CD1c-positive myeloid dendritic cell (primary cell): Measurements from ENCODE around the gene SLC23A2.
"Not testable (repeated sequence)": the region's sequence is repeated elsewhere in the genome, so short reads cannot be mapped to it uniquely, and the experiment has no call there.

Experiments used
- DNase-seq: peaks from one replicate; pipeline ENCODE4 v3.0.0-alpha.2; 2016; ENCODE audit errors: extremely low spot score

SLC23A2 gene

GRCh38 chr20:5001174-5002076, at the start of gene SLC23A2:
Gene SLC23A2, minus strand, starts transcription at chr20:5001510. Its CDS starts 68,948 bp downstream, at chr20:4932562.
- DNase-seq, result peak; percentile 65

DNA sequence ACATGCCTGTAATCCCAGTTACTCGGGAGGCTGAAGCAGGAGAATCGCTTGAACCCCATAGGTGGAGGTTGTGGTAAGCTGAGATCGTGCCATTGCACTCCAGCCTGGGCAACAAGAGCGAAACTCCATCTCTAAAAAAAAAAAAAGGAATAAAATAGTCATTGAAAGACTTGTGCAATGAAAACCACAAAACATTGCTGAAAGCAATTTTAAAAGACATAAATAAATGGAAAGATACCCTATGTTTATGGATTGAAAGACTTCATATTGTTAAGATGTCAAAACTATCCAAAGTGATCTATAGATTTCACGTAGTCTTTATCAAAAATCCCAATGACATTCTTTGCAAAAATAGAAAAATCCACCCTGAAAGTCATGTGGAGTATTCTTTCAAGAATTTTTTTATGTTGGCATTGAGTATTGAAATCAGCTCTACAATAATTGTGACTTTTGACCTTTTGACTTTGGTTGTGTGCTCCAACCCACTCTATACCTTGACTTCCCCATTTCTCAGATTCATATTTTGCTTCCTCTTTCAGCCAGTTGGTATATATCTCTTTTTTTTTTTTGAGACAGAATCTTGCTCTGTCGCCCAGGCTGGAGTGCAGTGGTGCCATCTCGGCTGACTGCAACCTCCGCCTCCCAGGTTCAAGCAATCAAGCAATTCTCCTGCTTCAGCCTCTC, 45.5 kb upstream of the SLC23A2 start:
- DNase-seq, result peak; percentile 84

GRCh38 chr20:5045906-5046305, 44.6 kb upstream of the SLC23A2 start:
- peak; percentile 26 for DNase-seq

- no peak for DNase-seq
Measured at GRCh38 chr20:5044075-5044620, 42.8 kb upstream of the SLC23A2 start.

DNA sequence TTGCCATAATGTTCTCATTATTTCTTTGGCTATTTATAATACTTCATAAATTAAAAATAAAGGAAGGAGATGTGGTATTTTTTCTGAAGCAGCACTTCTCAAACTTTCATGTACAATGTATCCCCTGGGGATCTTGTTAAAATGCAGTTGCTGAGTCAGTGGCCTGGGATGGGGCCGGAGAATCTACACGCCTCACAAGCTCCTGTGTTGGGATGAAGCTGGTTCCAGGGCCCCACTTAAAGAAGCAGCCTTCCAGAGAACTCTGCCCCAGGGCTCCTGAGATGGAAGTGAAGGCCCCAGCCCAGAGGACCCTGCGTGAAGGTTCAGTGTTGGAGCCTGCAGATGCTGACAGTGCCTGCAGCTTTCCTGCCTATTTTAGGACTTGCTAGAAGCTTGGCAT, 40.1 kb upstream of the SLC23A2 start:
- DNase-seq, result no peak

DNA sequence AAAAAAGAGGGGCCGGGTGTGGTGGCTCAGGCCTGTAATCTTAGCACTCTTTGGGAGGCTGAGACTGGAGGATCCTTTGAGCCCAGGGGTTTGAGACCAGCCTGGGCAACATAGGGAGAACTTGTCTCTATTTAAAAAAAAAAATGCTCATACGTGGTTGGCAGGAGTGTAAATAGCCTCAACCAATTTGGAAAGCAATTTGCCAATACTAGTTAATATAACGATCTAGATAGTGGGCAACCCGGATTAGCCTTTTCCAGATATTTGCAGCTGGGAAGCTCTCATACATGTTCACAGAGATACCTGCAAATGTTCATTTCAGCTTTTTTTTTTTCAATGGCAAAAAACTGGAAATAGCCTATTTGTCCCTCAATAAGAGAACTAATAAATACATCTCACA, 39.0 kb upstream of the SLC23A2 start:
- no peak for DNase-seq

DNA sequence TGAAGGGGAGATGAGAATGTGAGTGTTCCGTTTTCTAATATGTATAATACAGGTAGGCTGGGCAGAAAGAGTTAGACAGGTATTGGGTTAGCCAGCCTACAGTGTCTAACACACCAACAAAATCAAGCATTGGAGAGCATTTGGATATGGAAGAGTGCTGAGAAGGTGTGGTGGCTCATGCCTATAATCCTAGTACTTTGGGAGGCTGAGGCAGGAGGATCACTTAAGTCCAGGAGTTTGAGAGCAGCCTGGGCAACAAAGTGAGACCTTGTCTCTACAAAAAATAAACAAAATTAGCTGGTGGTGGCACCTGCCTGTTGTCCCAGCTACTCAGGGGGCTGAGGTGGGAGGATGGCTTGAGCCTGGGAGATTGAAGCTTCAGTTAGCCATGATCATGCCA, 38.6 kb upstream of the SLC23A2 start:
- DNase-seq, result no peak

DNA sequence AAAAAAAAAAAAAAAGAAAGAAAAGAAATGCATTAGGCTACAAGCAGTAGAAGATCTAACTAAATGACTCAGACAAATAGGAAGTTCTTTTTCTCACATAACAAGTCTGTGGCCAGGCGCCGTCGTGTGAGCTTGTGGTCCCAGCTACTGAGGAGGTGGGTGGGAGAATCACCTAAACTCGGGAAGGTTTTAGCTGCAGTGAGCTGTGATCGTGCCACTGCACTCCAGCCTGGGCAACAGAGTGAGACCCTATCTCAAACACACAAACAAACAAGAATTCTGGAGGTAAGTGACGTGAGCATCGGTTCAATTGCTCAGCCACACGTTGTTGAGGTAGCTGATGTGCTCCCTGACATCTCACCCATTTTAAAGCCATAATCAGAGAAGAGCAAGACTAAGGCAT, 37.9 kb upstream of the SLC23A2 start:
- DNase-seq, result no peak

GRCh38 chr20:5036828-5037227, 35.5 kb upstream of the SLC23A2 start:
- DNase-seq, result no peak

GRCh38 chr20:5035518-5035917, 34.2 kb upstream of the SLC23A2 start:
- DNase-seq, result not testable (repeated sequence)

DNA sequence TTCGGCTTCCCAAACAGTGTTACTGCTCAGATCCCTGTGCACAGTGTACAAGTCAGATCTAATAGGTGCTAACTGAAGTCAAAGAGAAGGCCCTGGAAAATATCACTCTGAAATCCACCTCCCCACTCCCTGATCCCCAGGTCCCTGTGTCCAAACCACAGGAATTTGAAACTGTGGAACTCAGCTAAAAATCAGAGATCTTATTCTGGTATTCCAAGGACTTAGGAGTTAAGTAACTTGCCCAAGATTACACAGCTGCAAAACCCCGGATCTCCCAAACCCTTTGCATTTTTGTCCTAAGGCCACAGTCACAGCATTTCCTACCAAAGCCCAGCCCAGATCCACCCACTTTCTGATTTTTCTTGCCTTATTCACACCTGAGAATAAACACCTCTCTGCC, 32.3 kb upstream of the SLC23A2 start:
- no peak for DNase-seq

- DNase-seq, result not testable (repeated sequence)
Measured at GRCh38 chr20:5031701-5032100, 30.4 kb upstream of the SLC23A2 start.

- peak; percentile 38 for DNase-seq
Measured at GRCh38 chr20:5031206-5031557, 29.9 kb upstream of the SLC23A2 start.

DNA sequence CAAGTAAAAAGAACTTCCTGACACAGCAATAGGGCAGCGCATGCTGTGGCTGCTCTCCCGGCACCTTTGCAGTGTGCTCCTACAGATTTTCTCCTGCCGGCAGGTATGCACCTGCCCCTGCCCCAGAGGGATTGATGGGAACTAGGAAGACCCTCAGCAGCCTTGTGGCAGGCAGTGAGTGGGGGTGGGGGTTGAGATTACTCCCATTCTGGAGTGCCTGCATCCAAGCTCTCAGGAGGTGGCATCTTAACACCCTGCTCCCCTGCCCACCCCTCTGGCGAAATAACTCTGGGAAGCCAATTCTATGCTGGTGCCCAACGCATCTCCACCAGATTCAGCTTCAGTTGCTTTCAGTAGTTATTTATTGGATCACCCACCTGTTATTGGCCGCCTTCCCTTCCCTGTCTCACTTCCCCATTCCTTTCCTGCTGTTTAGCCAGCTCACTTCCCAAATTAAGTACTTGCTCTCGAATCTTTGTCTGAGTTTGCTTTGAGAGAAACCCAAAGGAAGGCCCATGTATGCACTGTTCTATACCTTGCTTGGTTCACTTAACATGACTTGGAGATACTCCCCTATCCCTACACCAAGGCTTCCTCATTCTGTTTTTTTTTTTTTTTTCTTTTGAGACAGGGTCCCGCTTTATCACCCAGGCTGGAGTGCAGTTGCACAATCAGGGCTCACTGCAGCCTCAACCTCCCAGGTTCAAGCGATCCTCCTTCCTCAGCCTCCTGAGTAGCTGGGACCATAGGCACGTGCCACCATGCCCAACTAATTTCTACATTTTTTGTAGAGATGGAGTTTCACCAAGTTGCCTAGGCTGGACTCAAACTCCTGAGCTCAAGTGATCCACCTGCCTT, 29.3 kb upstream of the SLC23A2 start:
- peak; percentile 63 for DNase-seq

DNA sequence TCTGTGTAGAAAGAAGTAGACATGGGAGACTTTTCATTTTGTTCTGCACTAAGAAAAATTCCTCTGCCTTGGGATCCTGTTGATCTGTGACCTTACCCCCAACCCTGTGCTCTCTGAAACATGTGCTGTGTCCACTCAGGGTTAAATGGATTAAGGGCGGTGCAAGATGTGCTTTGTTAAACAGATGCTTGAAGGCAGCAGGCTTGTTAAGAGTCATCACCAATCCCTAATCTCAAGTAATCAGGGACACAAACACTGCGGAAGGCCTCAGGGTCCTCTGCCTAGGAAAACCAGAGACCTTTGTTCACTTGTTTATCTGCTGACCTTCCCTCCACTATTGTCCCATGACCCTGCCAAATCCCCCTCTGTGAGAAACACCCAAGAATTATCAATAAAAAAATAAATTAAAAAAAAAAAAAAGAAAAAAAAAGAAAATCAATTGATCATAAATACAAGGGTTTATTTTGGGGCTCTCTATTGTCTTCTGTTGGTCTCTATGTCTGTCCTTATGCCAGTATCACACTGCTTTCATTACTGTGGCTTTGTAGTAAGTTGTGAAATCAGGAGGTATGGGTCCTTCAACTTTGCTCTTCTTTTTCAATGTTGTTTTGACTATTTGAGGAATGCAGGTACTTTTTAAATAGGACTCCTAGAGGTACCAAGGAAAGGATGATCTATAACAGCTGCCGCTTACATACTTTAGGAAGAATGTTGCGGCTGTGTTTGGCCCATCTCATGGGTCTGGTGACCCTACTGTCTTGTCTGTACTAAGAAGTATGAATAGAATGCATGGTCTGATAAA, 27.1 kb upstream of the SLC23A2 start:
- not testable (repeated sequence) for DNase-seq

- no peak for DNase-seq
Measured at GRCh38 chr20:5024982-5025381, 23.7 kb upstream of the SLC23A2 start.

- DNase-seq, result no peak
Measured at GRCh38 chr20:5024103-5024502, 22.8 kb upstream of the SLC23A2 start.

DNA sequence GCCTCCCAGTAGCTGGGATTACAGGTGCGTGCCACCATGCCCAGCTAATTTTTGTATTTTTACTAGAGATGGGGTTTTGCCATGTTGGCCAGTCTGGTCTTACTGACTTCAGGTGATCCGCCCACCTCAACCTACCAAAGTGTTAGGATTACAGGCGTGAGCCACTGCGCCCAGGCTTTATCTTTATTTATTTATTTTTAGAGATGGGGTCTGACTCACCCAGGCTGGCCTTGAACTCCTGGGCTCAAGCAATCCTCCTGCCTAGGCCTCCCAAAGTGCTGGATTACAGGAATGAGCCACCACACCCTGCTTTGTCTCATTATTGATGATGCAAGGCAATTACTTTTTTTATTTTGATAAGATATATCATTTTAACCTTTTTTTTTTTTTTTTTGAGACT, 21.9 kb upstream of the SLC23A2 start:
- not testable (repeated sequence) for DNase-seq

- no peak for DNase-seq
Measured at GRCh38 chr20:5020760-5021159, 19.4 kb upstream of the SLC23A2 start.

GRCh38 chr20:5013682-5014447, 12.6 kb upstream of the SLC23A2 start:
- DNase-seq, result no peak
